HG03139 (cell line): ENCODE data around the gene C6orf47.
A peak's percentile ranks its signal among the peaks of the same experiment; 100 is the strongest.

ENCODE experiments used
- ATAC-seq: cut with Tn5 transposase; IDR thresholded peaks from one replicate; pipeline ENCODE4 v1.9.1; 2021; ENCODE audit not compliant: unreplicated experiment

C6orf47 gene

DNA sequence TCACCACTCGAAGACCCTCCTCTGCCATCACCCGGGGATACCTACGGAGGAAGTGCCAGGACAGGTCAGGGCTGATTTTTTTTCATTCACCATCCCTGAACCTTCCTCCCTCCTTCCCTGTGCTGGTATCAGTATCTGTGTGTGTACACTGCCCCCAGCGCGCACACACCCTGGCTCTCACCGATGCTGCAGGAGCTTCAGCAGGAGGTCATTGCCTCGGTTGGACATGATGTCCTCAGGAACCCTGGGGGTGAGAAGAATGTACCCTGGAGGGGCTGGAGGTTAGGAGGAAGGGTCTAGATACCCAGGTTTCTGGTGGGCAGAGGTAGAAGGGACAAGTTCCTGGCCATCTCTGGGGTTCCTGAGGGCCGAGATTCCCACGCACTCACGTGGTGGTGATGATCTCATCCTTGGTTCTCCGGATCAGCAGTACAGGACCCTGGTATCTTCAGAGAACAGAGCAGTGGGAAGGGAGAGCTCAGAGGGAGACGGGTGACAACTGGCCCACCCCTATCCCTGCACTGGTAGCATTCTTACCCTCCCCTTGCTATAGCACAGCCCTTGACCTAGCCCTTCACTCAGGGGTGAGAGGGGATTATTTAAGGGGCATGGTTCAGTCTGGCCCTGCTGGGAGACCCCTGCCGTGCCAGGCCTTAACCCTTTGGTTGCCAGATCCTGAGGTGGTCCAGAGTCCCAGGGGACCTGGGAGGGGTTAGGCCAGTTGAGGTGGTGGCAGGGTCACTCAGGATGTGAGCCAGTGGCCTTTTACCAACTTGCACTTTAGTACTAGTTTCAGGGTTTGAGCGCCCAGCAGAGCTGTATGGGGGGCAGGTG lies 27.5 kb upstream of the C6orf47 start:
- no peak for ATAC-seq

GRCh38 chr6:31687321-31687720 lies 26.7 kb upstream of the C6orf47 start:
- ATAC-seq = no peak

- no peak for ATAC-seq
Observed at GRCh38 chr6:31686483-31686882, 25.9 kb upstream of the C6orf47 start.

DNA sequence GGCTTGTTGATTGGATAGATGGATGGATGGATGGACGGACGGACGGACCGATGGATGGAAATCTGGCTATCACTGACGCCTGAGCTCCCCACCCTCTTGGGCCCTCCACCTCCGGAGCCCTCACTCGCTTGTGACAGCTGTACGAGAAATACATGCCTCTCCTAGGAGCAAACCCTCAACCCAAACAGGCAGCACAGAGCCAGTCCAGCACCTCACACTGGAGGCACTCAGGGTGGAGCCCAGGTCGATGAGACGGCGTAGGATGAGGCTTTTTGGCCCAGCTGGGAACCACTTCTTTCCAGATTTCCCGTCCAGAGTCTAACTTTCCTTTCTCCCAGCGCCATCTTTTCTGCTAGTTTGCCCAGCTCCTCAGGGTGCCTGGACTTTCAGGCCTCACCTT lies 23.0 kb upstream of the C6orf47 start:
- no peak for ATAC-seq

DNA sequence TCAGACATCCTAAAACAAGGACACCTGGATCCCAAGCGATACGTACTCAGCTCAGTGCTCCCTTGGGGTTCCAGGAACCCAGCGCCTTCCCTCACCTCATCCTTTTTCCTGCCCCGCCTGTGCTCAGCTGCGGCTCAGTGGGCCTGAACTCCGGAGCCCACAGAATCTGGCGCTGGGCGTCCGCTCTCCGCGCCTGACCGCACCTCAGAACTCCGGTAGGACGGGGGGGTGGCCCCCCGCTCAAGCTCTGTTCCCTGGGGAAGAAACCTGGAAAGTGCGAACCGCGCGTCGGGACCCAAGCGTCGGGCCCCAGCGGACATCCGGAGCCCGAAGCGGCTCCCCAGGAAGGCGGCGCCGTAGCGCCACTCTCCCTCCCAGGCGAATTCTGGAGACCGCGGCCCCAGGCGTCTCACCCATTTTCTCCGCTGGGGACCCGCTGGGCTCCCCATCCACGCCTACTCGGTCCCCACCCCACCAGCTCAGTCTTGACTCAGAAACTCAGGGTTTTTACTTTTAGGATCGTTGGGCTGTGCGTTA lies 20.6 kb upstream of the C6orf47 start:
- ATAC-seq = no peak

DNA sequence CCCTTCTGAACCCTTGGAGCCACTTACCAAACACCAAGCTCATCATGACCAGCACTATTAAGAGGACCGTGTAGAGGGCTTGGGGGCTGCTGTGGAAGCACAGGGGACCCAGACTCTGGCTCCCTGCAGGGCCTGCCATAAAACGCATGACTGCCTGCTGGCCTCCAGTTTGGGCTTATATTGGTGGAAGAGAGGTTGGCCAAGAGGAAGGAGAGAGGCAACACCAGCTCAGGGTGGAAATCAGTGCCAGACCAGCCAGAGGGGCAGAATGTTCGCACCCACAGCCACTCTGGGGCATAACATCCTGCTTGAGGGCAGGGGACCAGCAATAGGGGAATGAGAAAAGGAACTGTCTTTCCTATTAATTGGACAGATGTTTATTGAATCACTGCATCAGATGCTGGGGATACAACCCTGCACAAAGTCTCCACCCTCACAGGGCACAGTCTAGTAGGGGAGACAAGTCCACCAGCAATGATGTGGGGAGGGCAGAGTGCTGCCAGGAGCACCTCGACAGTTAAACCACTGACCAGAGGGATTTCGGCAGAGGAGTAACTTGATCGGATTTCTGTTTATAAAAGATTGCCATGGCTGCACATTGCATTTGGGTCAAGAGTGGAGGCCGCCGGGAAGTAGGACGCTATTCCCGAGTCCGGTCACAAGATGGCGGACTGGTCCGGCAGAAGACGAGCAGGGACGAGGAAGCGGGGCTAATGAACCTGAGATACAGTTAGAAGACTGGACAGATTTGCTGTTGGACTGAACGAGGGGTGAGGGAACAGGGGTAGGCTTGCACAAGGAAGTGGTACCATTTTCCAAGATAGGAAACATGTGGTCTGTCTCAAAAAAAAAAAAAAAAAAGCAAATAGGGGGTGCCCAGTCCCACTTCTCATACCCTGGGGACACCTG lies 19.9 kb upstream of the C6orf47 start, which contains the start of gene LY6G5C:
TSS of gene LY6G5C (minus strand) at position 842 of the 909 bp plus-strand sequence. CDS start at position 148, 694 bp downstream.
- ATAC-seq = no peak

GRCh38 chr6:31677955-31678354 lies 17.4 kb upstream of the C6orf47 start:
- ATAC-seq = no peak

GRCh38 chr6:31676904-31677303 lies 16.3 kb upstream of the C6orf47 start:
- ATAC-seq = no peak

GRCh38 chr6:31676322-31676903 lies 15.8 kb upstream of the C6orf47 start:
- ATAC-seq = no peak

DNA sequence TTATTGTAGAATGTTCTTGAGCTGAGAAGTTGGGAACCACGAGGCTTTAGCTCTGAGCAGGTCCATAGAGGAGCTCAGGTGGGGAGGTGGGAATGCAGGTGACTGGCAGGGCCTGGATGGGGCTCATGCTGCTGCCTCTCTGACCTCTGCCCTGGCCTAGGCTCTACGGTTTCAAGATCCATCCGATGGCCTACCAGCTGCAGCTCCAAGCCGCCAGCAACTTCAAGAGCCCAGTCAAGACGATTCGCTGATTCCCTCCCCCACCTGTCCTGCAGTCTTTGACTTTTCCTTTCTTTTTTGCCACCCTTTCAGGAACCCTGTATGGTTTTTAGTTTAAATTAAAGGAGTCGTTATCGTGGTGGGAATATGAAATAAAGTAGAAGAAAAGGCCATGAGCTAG lies 9.1 kb upstream of the C6orf47 start, which contains the start of gene LY6G5B:
TSS of gene LY6G5B (plus strand) at position 301 of the 400 bp plus-strand sequence. CDS start 975 bp downstream, outside the sequence.
- ATAC-seq = no peak

- ATAC-seq = no peak
Observed at GRCh38 chr6:31666337-31666965, 5.9 kb upstream of the C6orf47 start.

DNA sequence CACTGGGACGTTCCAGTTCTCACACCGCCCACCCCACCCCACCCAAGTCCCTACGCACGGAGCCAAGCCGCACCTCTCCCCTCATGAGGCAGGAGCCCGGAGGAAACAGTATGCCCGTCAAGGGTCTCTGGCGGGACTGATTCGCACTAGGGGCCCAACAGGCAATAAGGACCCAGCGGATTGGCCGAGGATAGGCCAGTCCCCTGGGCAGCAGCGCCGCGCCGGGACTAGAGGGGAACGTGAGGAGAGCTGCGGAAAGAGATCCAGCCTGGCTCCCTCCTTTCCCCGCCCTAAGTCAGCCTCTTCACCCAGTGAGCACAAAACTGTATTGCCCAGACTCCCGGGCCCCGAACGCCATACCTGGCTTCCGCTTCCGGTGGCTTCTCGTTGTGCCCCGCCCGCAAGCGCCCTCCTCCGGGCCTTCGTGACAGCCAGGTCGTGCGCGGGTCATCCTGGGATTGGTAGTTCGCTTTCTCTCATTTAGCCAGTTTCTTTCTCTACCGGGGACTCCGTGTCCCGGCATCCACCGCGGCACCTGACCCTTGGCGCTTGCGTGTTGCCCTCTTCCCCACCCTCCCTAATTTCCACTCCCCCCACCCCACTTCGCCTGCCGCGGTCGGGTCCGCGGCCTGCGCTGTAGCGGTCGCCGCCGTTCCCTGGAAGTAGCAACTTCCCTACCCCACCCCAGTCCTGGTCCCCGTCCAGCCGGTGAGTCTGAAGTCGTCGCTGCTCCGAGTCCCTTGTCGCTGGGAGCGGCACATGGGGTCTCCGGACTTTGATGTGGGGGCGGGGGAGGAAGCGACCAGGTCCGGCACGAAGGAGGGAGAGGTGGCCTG lies 5.1 kb upstream of the C6orf47 start, which contains the start of gene CSNK2B:
TSS of gene CSNK2B (plus strand) at position 580 of the 836 bp plus-strand sequence. CDS start 752 bp downstream, outside the sequence.
- peak; percentile 61 for ATAC-seq

- ATAC-seq = peak; percentile 26
Observed at GRCh38 chr6:31664790-31665500, 4.4 kb upstream of the C6orf47 start, which contains the start of gene GPANK1. TSS of gene GPANK1 (minus strand) at chr6:31664997. CDS start at chr6:31664478, 519 bp downstream.

GRCh38 chr6:31663961-31664789 lies 3.6 kb upstream of the C6orf47 start:
- ATAC-seq = no peak

- no peak for ATAC-seq
Observed at GRCh38 chr6:31663126-31663960, 2.8 kb upstream of the C6orf47 start.

DNA sequence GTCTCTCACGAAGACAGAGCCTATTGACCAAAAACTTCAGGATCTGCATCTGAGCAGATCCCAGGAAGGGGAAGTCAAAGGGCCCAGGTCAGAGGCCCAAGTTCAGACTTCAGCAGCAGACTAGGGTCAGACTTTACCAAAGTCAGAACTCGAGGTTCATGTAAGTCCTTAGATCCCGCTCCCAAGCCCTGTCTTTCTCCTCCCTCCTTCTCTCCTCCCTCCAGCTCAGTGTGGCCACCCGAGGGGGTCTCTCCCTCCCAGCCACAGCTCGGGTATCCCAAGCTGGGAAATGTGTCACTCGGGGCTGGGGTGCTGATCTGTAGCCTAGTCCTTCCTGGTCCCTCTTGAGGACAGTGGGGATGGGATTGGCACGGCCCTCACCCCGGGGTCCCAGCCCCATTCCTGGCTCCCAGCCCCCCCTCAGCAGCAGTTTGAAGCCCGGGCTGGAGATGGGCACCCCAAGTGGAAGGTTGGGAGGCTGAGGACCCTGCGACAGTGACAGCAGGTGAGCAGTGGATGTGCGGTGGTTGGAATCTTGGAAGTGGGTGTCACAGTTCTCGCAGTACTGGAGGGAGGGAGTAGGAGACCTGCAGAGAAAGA lies 1.6 kb upstream of the C6orf47 start:
- ATAC-seq = no peak
